Activated effector memory CD4-positive, alpha-beta T cell treated with anti-CD3 and anti-CD28 coated beads, Interleukin-2, amount 50 U/mL, for 16 hours (primary cell): Measurements from ENCODE around the gene CALD1.
A peak's percentile ranks its signal among the peaks of the same experiment; 100 is the strongest.
"Not testable (repeated sequence)": the region's sequence is repeated elsewhere in the genome, so short reads cannot be mapped to it uniquely, and the experiment has no call there.

ENCODE experiments used
- DNase-seq: peaks from one replicate; pipeline ENCODE4 v3.0.0-alpha.2; 2020

Gene CALD1

DNA sequence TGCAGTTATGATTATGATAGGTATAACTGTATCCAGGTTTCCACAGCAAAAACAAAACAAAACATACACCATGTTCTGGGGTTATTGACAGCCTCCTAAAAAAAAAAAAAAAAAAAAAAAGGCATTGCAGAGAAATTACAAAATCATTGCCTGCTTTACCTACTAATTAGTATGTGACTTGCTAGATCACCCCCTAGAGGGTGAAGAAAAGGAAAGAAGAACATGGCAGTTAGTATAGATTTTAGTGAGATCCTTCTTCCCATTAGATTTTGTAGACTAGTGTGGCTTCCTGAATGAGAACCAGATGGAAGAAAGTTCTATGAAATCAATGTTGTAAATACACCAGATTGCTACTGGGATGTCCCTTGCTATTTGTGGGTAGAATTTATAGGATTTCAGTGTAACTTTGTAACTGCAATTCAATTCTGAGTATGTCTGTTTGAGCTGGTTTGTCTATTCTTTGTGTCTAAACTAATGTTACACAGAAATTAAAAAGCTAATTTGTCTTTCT is 182.9 kb downstream of the CALD1 start:
- no peak for DNase-seq

DNA sequence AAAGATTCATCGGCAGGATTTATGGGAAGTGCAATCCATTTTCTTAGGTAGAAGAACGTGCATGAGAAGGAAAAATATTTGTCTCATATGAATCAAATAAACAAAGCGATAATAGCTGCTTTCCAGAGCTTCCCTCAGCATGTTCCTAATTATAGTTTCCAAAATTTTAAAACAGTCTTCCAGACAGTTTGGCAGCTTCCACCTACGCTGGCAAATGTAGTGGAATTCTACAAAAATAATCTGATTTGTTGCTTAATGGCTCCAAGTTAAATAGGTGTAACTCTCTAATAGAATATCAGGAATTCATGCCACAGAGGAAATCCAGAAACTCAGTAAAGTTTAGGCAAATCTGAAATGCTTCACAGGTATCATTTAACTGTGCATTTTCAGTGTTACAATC is 183.6 kb downstream of the CALD1 start:
- no peak for DNase-seq

DNA sequence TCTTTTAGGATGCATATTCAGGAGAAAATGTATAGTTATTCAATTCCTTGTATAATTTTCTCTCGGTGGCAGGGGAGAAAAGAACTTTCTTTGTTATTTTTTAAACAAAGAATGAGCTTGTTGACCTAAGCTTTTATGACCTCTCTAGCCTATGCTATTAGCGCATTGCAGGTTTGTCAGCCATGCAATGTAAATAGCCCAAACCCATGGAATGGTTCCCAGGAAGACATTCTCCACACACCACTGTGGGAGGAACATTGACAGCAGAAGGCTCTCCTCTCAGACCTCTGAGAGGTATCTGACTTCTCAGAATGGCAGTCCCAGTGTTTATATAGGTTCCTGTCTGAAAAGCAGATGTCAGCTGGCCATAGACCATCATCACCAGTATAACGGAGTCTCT is 187.3 kb downstream of the CALD1 start:
- no peak for DNase-seq

DNA sequence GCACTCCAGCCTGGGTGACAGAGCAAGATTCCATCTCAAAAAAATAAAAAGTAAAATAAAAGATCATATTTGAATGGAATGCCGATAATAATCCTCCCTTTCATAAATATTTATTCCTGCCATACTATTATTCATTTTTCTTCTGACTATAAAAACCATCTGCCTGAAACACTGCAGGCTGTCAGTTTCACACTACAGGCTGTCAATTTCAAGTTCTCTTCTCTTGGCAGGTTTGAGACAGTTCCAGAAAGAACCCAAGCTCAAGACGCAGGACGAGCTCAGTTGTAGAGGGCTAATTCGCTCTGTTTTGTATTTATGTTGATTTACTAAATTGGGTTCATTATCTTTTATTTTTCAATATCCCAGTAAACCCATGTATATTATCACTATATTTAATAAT is 188.7 kb downstream of the CALD1 start:
- no peak for DNase-seq

DNA sequence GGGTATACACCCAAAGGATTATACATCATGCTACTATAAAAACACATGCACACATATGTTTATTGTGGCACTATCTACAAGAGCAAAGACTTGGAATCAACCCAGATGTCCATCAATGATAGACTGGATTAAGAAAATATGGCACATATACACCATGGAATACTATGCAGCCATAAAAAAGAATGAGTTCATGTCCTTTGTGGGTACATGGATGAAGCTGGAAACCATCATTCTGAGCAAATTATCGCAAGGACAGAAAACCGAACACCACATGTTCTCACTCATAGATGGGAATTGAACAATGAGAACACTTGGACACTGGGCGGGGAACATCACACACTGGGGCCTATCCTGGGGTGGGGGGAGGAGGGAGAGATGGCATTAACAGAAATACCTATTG is 202.2 kb downstream of the CALD1 start:
- not testable (repeated sequence) for DNase-seq

DNA sequence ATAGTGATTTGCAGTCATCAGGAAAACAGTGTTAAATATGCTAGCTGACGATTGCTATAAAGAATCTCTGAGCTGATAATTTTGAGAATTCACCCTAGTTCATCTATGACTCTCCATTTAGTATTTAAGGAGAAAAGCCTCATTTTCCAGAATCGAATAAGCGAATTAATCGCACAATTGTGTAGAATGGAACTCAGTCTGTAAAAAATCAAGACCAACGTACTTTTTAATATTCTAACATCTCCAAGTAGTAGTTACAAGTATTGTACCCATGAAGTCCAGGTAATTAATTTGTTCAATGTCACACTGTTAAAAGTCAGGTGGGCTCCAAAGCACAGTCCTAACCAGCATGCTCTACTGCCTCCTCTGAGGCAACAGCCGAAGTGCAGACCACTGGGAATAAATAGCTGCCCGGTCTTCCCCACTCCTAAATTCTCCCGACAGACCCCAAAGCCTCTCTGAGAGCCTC is 206.5 kb downstream of the CALD1 start:
- DNase-seq: no peak

DNA sequence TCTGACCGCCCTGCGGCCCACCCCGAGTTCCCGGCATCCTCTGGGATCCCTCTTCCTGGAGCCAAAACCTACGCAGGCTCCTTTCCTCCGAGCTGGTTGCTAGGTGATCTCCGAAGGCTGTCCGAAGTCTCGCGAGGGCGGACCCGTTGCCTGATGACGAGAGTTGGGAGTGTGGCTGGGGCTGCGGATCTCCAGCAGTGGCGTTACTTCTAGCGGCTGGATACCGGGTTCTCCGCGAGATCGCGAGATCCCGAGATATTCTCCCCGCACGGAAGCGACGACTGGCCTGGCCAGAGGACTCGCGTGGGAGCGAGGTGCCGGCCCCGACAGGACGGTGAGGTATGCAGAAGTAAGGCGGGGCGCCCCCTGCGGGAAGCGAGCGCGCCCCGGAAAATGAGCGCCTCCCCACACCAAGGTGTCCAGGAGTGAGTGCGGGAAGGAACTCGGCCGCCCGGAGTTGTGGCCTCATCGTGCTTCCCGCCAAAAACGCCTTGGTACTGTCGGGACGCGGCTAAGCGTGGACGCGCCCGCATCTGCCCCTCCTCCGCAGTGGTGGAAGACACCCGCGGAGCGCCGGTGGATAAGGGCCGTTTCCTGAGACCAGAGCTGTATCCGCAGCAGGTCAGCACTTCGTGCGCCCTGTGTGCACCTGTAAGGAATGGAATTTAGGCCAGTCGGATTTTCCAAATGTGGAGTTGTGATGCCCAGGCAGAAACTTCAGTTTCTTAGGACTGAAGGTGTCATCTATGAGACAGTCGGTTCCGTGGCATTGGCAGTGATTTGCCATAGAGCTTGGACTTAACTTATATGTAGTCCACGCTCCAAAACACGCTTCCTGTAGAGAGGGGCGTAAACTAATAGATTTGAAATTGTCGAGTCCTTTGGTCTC is 207.2 kb downstream of the CALD1 start, which contains the start of gene AGBL3:
AGBL3 (plus strand) TSS at position 146 of the 889 bp plus-strand sequence. CDS start 1,426 bp downstream, outside the sequence.
- DNase-seq: peak; percentile 94

DNA sequence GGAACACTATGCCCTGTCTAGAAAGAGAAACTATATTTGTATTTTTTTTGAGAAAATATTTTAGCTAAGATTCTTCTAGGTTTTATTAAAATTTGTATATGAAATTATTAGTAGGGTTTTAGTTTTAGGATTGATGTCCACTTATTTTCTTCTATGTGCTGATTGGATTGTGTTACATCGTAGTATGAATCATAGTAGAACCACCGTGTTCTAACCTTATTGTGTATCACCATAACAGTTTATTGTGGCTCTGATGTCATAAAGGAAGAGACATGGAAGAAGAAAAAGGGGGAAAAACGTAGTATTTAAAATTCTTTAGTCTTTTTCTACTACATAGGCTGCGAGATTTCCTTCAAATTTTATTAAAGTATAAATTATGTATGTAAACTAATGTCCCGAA is 208.7 kb downstream of the CALD1 start:
- DNase-seq: no peak

DNA sequence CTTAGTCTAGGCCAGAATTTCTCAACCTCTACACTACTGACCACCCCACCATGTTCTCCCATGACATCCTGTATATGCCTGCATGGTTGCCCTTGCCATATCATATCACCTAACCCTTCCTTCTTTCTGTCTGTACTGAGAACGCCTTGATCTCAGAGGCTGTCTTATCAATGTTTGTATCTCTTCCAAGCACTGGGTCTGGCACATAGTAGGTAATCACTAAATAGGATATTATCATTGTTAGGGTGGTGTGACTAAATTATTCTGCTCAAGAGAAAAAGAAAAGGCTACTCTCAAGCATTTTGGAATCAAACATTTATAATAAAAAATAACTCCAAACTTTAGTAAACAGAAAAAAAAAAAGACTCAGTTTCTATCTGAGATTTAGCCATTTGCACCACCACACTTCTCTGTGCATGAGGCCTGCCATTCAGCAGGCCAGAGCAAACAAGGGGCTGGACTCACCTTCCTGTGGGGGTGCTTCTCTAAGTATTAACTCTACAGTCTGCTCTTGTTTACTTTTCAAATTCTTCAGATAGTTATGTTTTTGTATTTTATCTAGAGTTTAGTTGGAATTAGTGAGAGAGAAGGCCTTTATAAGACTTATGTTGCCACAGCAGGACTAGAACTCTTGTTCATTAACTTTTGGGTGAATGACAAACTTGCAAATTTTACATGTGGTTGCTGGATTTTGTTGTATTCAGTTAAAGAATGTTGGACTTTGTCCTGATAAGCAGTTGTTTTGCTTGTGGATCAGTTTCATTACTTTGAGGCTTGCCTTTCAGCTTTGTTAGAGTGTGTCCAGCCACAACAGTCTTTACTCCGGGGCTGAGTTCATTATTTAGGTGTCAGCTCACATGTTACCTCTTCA is 212.3 kb downstream of the CALD1 start:
- DNase-seq: no peak

DNA sequence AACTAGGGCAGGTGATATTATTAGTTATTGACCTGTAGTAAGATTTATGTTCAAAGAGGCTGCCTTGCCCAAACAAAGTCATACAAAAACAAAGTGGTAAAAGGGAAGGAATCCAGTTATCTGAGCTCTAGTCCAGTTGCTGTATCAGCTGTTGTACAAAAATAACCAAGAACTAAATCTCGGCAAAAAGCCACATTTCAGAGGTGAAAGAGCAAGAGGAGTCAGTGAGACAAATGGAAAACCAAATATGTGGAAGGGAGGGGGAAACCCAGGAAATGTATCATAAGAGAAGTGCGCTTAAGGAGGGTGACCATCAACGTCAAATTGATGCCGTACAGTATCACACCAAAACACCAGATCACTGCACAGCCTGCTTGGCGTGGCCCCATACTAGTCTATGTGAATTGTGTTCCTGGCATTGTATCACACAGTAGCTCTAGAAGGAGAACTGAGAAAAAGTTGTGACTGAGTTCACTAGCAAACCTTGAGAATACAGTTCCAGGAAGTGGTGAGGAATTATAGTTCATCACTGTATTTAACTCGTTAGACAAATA is 213.3 kb downstream of the CALD1 start:
- no peak for DNase-seq

DNA sequence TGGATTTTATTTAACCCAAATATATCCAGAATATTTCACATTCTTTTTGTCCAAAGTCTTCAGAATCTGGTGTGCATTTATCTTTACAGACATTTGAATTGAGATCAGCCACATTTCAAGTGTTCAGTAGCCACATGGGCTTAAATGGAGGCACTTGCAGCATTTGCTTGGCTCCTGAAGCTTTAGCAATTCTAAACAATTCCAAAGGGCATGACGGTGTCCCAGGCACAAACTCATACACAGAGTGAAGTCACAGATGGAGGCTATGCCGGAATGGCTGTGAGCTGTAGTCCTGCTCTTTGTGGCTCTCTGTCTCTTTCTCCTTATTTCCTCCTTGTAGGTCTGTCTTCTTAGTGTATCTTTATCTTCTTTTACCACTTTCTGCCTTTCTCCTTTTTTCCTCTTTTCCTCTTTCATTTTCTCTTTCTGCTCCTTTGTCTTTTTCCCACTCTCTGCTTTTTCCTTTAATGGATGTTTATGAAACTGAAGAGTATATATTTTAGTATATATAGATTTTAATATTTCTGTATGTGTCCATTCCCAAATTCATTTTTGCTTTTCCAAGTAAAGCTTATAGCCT is 214.5 kb downstream of the CALD1 start:
- DNase-seq: no peak

DNA sequence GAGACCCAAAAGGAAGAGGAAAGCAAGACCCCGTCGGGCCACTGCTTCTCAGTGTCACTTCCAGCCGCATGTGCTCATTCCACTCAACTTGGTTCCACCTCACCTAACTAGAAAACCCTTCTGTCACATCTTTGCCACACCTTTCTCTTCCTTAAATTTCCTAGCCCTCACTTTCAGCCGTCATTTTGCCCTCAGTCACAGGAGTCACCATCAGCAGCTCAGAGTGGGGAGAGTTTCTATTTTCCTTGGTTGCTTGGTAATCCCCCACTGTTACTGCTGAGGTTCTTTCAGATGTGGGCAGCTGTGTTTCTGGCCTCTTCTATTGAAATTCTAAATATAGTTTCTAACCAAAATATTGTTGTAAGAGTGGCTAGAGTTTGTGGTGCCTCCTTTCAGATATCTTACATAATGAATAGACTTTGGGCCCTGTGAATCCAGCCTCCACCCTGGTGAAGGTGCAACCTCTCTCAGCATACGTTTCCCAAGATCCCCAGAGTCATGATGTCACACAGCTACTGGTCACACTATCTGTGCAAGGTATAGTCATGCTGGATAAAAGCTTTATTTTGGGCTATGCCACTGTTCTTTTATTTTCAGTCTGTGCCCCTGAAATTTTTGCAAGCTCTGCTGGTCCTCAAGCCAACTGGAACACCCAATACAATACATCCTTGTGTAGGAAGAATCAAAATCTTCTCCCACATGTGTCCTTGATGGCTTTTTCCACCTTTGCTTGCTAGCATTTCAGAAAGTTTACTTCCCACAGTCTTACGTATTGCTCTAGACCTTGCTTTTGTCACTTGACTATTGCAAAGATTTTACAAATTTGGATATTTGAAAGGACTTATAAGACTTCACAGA is 216.0 kb downstream of the CALD1 start:
- DNase-seq: no peak

DNA sequence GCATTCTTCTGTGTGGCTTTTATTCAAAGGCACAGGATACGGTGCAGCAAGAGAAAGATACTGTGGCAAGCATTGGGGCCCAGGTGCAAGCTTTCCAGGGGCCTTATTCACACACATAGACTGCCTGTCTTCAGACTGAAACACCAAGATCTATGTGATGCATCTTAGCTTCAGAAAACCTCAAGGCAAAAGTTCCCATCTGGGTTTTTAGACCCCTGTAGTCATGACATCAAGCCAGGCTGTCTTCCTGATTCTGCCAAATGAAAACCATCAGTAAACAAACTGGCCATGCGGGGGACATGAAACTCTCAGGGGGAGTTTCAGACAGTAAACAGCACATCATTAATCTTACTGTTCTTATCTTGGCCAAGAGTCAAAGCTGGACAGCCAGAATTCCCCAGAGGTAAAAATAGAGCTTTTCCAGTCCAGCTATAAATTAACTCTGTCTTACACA is 216.7 kb downstream of the CALD1 start:
- no peak for DNase-seq

DNA sequence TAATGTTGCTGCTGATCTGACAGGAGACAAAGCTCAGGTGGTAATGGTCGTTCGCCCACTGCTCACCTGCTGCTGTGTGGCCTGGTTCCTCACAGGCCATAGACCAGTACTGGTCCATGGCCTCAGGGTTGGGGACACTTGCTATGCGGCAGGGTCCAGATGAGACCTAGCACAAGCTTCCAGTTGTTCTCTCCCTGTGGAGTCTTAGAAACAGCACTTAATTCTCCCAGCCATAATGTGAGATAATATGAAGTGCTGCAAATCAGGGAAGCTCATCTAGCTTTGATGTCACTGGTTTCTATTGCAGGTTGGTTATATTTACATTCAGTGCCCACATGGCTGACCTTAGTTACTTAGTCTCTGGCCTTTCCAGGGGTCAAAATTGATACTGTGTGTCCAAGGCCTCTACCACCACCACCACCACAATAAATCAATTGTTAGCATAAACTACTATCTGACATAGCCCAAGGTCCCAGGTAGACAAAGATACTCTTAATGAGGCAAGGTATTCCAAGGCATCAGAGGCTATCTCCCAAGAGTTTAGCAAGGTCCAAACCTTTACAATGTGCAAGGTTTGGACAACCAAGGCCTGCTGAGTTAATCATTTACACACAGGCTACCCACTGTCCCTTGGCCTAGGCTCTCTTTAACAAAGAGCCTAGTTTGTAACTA is 217.9 kb downstream of the CALD1 start:
- no peak for DNase-seq

DNA sequence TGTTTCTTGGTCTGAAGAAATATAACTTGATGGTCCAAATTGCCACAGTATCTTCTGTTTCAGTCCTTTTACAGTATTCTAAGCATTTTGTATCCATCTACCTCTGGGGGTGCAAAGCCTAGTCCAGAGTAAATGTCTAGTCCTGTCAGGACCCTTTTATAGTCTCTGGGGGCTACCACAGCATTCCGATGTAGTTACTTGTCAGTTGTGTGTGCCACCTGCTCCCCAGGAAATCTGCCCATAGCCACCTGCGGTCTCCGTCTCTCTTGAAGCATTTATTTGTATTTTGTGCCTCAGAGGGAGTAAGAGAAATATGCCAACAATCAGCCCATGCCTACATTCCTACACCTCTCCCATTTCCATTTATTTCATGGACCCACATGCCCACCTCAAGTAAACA is 219.7 kb downstream of the CALD1 start:
- DNase-seq: no peak

DNA sequence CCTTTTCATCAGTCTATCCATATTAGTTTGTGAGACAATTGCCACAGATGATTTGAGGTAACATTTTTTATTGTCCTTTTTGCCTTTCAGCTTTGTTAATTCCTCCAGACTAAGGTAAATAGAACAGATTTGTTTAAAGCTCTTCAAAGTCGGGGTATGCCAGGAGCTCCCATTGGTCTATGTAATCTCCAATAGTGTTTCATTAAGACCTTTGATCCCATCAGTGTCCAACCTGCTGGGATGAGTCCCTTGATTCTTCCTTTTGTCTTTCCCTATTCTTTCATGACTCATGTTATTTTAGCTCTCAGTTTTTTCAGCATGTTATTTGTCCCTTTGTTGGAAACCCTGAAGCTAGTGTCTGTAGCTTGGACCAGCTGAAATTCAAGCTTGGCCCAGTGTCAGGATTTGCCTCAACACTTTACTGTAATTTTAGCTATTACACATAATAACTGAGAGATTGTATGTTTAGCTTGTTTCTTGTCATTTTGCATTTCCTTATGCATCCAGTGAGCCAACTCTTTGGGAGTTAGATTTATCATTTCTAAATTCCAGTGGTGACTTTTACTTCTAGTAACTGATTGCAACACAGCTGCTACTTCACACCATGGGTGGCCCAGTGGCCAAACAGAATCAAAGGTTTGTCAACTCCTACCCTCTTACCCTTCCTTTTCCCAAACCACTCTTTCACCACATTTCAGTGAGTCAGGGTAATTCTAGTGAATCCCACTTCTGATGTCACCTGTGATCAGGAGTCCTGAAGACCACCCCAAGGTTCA is 222.1 kb downstream of the CALD1 start:
- DNase-seq: no peak

DNA sequence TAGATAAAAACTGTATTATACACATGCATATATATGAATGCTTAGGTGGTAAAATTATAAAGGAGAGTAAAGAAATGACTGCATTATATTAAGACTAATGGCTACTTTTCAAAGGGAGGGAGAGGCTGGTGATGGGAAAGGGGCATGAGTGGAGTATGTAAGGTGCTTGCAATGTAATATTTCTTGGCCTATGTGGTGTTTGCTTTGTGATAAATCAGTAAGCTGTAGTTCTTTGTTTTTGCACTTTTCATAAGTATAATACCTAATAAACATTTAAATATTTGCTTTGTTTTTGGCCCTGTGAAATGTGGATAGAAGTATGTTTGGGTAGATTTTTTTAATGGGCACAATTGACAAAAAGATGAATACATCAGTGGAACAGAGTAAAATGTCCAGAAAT is 232.8 kb downstream of the CALD1 start:
- DNase-seq: no peak
